Keratinocyte (primary cell): ENCODE measurements around the gene PARP9. TPM values are rescaled to one million over a fixed set of nuclear protein-coding genes. Genes with fewer than 3 reads are reported as not detected.

ENCODE experiments used
- DNase-seq: peaks from one replicate; pipeline ENCODE4 v3.0.0-alpha.2; 2011; ENCODE audit warnings: low read depth, missing footprints, low spot score
- FAIRE-seq: peaks from 2 replicates; lab custom pipeline; 2011; peaks lifted over from hg19 to GRCh38; lab: Jason Lieb, UNC
- H2AFZ ChIP-seq: 2 replicates; pipeline ENCODE4 v1.6.0; 2012; ENCODE audit warnings: low read length, control low read depth, inconsistent platforms; ENCODE audit not compliant: control insufficient read depth
- H3K27ac ChIP-seq: 2 replicates; pipeline ENCODE4 v1.5.1; 2011; ENCODE audit warnings: low read length; ENCODE audit not compliant: control insufficient read depth, insufficient read depth
- H3K27me3 ChIP-seq: 3 replicates; pipeline ENCODE4 v1.6.0; 2011; ENCODE audit warnings: low read length; ENCODE audit not compliant: control insufficient read depth, insufficient read depth; ENCODE audit errors: extremely low read depth
- H3K36me3 ChIP-seq, 2 experiments: 2 replicates in 1 of 2; 3 replicates in 1 of 2; pipeline ENCODE4 v1.5.1; 2011; ENCODE audit warnings: low read length in 2 of 2, mild to moderate bottlenecking in 1 of 2; ENCODE audit not compliant: control insufficient read depth in 2 of 2, insufficient read depth in 2 of 2; ENCODE audit errors: extremely low read depth in 1 of 2
- H3K4me1 ChIP-seq: 3 replicates; pipeline ENCODE4 v1.5.1; 2011; ENCODE audit warnings: low read length; ENCODE audit not compliant: control insufficient read depth, insufficient read depth; ENCODE audit errors: extremely low read depth
- H3K4me2 ChIP-seq: 3 replicates; pipeline ENCODE4 v1.6.0; 2011; ENCODE audit warnings: low read depth, low read length; ENCODE audit not compliant: control insufficient read depth, insufficient read depth; ENCODE audit errors: extremely low read depth
- H3K4me3 ChIP-seq, 3 experiments: fragments of 200-600 bp in 1 of 3; sonication (generic) in 1 of 3; 2 replicates in 2 of 3; 3 replicates in 1 of 3; pipeline ENCODE4 v1.5.1; 2011 to 2016; ENCODE audit warnings: low read length in 3 of 3, mild to moderate bottlenecking in 3 of 3, control low read depth in 2 of 3, inconsistent platforms in 1 of 3, low read depth in 1 of 3, mixed read lengths in 1 of 3, mixed run types in 1 of 3, moderate library complexity in 1 of 3; ENCODE audit not compliant: control insufficient read depth in 2 of 3, insufficient read depth in 2 of 3; ENCODE audit errors: extremely low read depth in 1 of 3
- H3K79me2 ChIP-seq: 2 replicates; pipeline ENCODE4 v1.6.0; 2012; ENCODE audit warnings: low read length; ENCODE audit not compliant: control insufficient read depth, insufficient read depth
- H3K9ac ChIP-seq: 3 replicates; pipeline ENCODE4 v1.6.0; 2011; ENCODE audit warnings: low read length; ENCODE audit not compliant: control insufficient read depth, insufficient read depth; ENCODE audit errors: extremely low read depth
- H3K9me1 ChIP-seq: 3 replicates; pipeline ENCODE4 v1.6.0; 2011; ENCODE audit warnings: low read length; ENCODE audit not compliant: control insufficient read depth, insufficient read depth; ENCODE audit errors: extremely low read depth
- H3K9me3 ChIP-seq: 2 replicates; pipeline ENCODE4 v1.5.1; 2012; ENCODE audit warnings: low read depth, low read length; ENCODE audit not compliant: control insufficient read depth
- H4K20me1 ChIP-seq: 3 replicates; pipeline ENCODE4 v1.6.0; 2011; ENCODE audit warnings: low read length; ENCODE audit not compliant: control insufficient read depth, insufficient read depth; ENCODE audit errors: extremely low read depth
- EZH2 ChIP-seq: IDR thresholded peaks from one replicate; pipeline ENCODE4 v1.6.1; 2012; ENCODE audit warnings: inconsistent platforms, mild to moderate bottlenecking, low read length, moderate library complexity
- dilution Hi-C: fragments of 300-500 bp; cut with MboI; formaldehyde crosslinking; loops from one replicate; pipeline ENCODE4 v1.7.0; 2020; ENCODE audit warnings: low sequenced_read_pairs; ENCODE audit not compliant: extremely low pct_ligation_motif_present
- polyA plus RNA-seq, 5 experiments: library from polyadenylated mRNA; depleted of rRNA in 3 of 5; stranded (reverse) in 3 of 5; stranded (forward) in 1 of 5; unstranded in 1 of 5; fragments of >200 nt; gene quantifications; 1 replicate in 1 of 5; 2 replicates in 3 of 5; 3 replicates in 1 of 5; pipeline versions ENCODE4 v1.2.1 to v1.2.3, GENCODE V29; 2011 to 2012; ENCODE audit warnings: missing spikeins in 2 of 5, low read depth in 1 of 5, low replicate concordance in 1 of 5
- TF ChIP-seq, protein P1 (sequence below), 3 experiments: IDR thresholded peaks in 1 of 3; conservative IDR thresholded peaks in 1 of 3; optimal IDR thresholded peaks in 1 of 3; 2 replicates in 2 of 3; 3 replicates in 1 of 3; pipeline versions ENCODE3 to v1.5.1; 2011; ENCODE audit warnings: low read length in 3 of 3, mild to moderate bottlenecking in 3 of 3, moderate library complexity in 2 of 3, control low read depth in 1 of 3, inconsistent platforms in 1 of 3; ENCODE audit not compliant: insufficient read depth in 2 of 3; ENCODE audit errors: extremely low read depth in 1 of 3

PARP9 gene
- polyA plus RNA-seq, 1 donor (not counting 4 experiments of a cell fraction or from before 2014, with no cell fraction given): 70.1 TPM

DNA sequence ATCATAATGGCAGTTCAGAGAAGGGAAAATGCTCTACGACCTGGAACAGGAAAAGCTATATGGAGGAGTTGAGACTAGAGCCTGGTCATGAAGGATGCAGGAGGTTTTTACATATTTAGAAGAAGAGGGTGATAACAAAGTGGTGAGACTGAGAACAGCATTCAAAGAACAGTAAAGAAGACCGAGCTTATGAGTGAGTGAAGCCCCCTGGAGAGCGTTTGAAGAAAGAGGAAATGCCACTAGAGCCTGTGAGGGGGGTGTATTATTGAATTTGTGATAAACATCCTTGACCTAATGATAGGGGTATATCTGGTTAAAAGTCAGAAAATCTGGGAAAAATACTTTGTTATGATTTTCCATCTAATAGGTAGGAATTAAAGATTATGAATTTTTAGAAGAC is 4.2 kb downstream of the PARP9 start:
- Histone ChIP-seq H3K36me3 (peaks cover 0 to 21% of the 10 kb centered on the region in 2 experiments), H2AFZ (no peak overlapping the region), H3K4me3 (no peak overlapping the region), H3K27me3 (no peaks in the 10 kb centered on the region), H3K9ac (no peak overlapping the region), H3K27ac (no peak overlapping the region), H3K79me2 (peaks cover 17% of the 10 kb centered on the region), H3K4me2 (no peak overlapping the region), H3K4me1 (peaks cover 13% of the 10 kb centered on the region), H3K9me3 (no peaks in the 10 kb centered on the region), H4K20me1 (no peaks in the 10 kb centered on the region), H3K9me1 (no peaks in the 10 kb centered on the region)
- no peak for FAIRE-seq
- no peak for DNase-seq
- TF ChIP-seq, protein P1, sequence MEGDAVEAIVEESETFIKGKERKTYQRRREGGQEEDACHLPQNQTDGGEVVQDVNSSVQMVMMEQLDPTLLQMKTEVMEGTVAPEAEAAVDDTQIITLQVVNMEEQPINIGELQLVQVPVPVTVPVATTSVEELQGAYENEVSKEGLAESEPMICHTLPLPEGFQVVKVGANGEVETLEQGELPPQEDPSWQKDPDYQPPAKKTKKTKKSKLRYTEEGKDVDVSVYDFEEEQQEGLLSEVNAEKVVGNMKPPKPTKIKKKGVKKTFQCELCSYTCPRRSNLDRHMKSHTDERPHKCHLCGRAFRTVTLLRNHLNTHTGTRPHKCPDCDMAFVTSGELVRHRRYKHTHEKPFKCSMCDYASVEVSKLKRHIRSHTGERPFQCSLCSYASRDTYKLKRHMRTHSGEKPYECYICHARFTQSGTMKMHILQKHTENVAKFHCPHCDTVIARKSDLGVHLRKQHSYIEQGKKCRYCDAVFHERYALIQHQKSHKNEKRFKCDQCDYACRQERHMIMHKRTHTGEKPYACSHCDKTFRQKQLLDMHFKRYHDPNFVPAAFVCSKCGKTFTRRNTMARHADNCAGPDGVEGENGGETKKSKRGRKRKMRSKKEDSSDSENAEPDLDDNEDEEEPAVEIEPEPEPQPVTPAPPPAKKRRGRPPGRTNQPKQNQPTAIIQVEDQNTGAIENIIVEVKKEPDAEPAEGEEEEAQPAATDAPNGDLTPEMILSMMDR (optimal IDR thresholded peaks at IDR 0.05 in 1 of 3, IDR thresholded peaks at IDR 0.05 in 1 of 3, conservative IDR thresholded peaks at IDR 0.05 in 1 of 3; ENCODE audit: extremely low read depth in 1 of 3, insufficient read depth in 2 of 3, low read length in 3 of 3): no peak
- no peak for TF ChIP-seq EZH2
- dilution Hi-C loops: no loop called here

DNA sequence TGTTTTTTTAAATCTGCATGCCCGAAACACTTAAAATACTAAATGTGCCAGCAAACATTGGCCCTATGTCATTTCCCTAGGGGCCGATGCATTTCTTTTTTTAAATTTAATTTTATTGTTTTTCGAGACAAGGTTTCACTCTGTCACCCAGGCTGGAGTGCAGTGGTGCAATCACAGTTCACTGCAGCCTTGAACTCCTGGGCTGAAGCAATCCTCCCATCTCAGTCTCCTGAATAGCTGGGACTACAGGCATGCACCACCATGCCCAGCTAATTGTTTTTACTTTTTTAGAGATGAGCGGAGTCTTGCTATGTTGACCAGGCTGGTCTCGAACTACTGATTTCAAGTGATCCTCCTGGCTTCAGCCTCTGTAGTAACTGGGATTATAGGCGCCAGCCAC is 5.5 kb downstream of the PARP9 start:
- no peak for DNase-seq
- Histone ChIP-seq H3K9me1 (no peaks in the 10 kb centered on the region), H3K27me3 (no peaks in the 10 kb centered on the region), H3K4me2 (no peak overlapping the region), H3K4me3 (no peak overlapping the region), H3K9me3 (no peaks in the 10 kb centered on the region), H3K9ac (no peak overlapping the region), H3K27ac (no peak overlapping the region), H4K20me1 (no peaks in the 10 kb centered on the region), H2AFZ (no peak overlapping the region), H3K36me3 (peaks cover 5 to 23% of the 10 kb centered on the region in 2 experiments), H3K79me2 (peaks cover 9% of the 10 kb centered on the region), H3K4me1 (peaks cover 11% of the 10 kb centered on the region)
- no peak for FAIRE-seq
- no peak for TF ChIP-seq EZH2
- TF ChIP-seq, protein P1 (optimal IDR thresholded peaks at IDR 0.05 in 1 of 3, IDR thresholded peaks at IDR 0.05 in 1 of 3, conservative IDR thresholded peaks at IDR 0.05 in 1 of 3; ENCODE audit: extremely low read depth in 1 of 3, insufficient read depth in 2 of 3, low read length in 3 of 3): no peak
- dilution Hi-C loops: no loop called here
